ENCODE results near the gene FZR1. TPM values are rescaled to one million over a fixed set of nuclear protein-coding genes. Genes with fewer than 3 reads are reported as not detected.
"Not testable (repeated sequence)": the region's sequence is repeated elsewhere in the genome, so short reads cannot be mapped to it uniquely, and the experiment has no call there.

FZR1 gene
- polyA plus RNA-seq, 2 of the 4 experiments (the other 2 are of a cell fraction), result 13.9 to 18.1 TPM

- H3K4me1 ChIP-seq, result no peaks in the 10 kb centered on the region
- H3K4me2 ChIP-seq, result no peak overlapping the region
- DNase-seq (ENCODE audit: low read depth in 1 of 2, low spot score in 1 of 2), result no peak
- no peak overlapping the region for H3K27ac ChIP-seq
- ATAC-seq, result no peak
- H3K9me3 ChIP-seq, result no peaks in the 10 kb centered on the region
- no peak overlapping the region for H3K4me3 ChIP-seq
- no peak for TF ChIP-seq EHMT2 (IDR thresholded peaks at IDR 0.05; ENCODE audit: low read depth)
- no peak for TF ChIP-seq NPAS2 (CRISPR knock-in tag; IDR thresholded peaks at IDR 0.05; ENCODE audit: borderline replicate concordance)
- 95% methylated on average over 4 of the region's 14 CpGs for WGBS (ENCODE audit: missing lambda C conversion rate)
- no peak for FAIRE-seq
- ChIA-PET POLR2A (no interaction called here), CTCF (interaction anchor here (0.6 to 1.2 kb wide), 2 partner anchors 28 to 202 kb away, joined by 3 read pairs; no protein-coding TSS in a partner anchor)
Observed at GRCh38 chr19:3528080-3528479, 22.0 kb downstream of the FZR1 start.

GRCh38 chr19:3528539-3529211 lies 22.6 kb downstream of the FZR1 start:
- no peak overlapping the region for H3K27ac ChIP-seq
- POLR2A ChIA-PET, result no interaction called here
- CTCF ChIA-PET, result interaction anchor here (1.2 kb wide), 1 partner anchor 203 kb away, joined by 3 read pairs; no protein-coding TSS in a partner anchor
- H3K4me2 ChIP-seq, result no peak overlapping the region
- 97% methylated on average over 20 of the region's 20 CpGs for WGBS (ENCODE audit: missing lambda C conversion rate)
- no peaks in the 10 kb centered on the region for H3K4me1 ChIP-seq
- FAIRE-seq, result no peak
- no peaks in the 10 kb centered on the region for H3K9me3 ChIP-seq
- TF ChIP-seq CBX2 (IDR thresholded peaks at IDR 0.05; ENCODE audit: borderline replicate concordance, low read depth) (no peak), ELK1 (IDR thresholded peaks at IDR 0.05; ENCODE audit: low read depth, low read length) (no peak), BCL3 (IDR thresholded peaks at IDR 0.05) (no peak), RARB (CRISPR knock-in tag; IDR thresholded peaks at IDR 0.05) (no peak), ZNF302 (CRISPR knock-in tag; IDR thresholded peaks at IDR 0.05) (no peak), CHD4 (IDR thresholded peaks at IDR 0.05; ENCODE audit: borderline replicate concordance) (no peak), RFX5 (IDR thresholded peaks at IDR 0.05) (no peak)
- DNase-seq (ENCODE audit: low read depth in 1 of 2, low spot score in 1 of 2), result no peak
- no peak for ATAC-seq
- no peak overlapping the region for H3K4me3 ChIP-seq

GRCh38 chr19:3529299-3529698 lies 23.2 kb downstream of the FZR1 start:
- ATAC-seq; FAIRE-seq; H3K27ac ChIP-seq; H3K9me3 ChIP-seq; H3K4me1 ChIP-seq; H3K4me2 ChIP-seq; H3K4me3 ChIP-seq; DNase-seq (ENCODE audit: low read depth in 1 of 2, low spot score in 1 of 2); POLR2A ChIA-PET; CTCF ChIA-PET: not testable (repeated sequence)
- 94% methylated on average over 7 of the region's 7 CpGs for WGBS (ENCODE audit: missing lambda C conversion rate)

- Histone ChIP-seq H3K27ac (no peak overlapping the region), H3K4me2 (no peak overlapping the region), H3K4me1 (no peaks in the 10 kb centered on the region), H3K9me3 (no peaks in the 10 kb centered on the region), H3K4me3 (no peak overlapping the region)
- ATAC-seq (no peak), DNase-seq (ENCODE audit: low read depth in 1 of 2, low spot score in 1 of 2) (no peak), FAIRE-seq (no peak)
- POLR2A ChIA-PET, result no interaction called here
- TF ChIP-seq BCL3 (IDR thresholded peaks at IDR 0.05) (no peak), CBX8 (IDR thresholded peaks at IDR 0.05) (no peak), KDM1A (IDR thresholded peaks at IDR 0.05; ENCODE audit: low read depth) (no peak), SMC3 (IDR thresholded peaks at IDR 0.05) (no peak)
- 96% methylated on average over 12 of the region's 12 CpGs for WGBS (ENCODE audit: missing lambda C conversion rate)
- CTCF ChIA-PET, result interaction anchor here (1.0 kb wide), 1 partner anchor 15 kb away, joined by 7 read pairs; no protein-coding TSS in a partner anchor
Observed at GRCh38 chr19:3530389-3530788, 24.3 kb downstream of the FZR1 start.

All from A549 (cell line).